Peyer's patch (tissue), 4 donors: ENCODE measurements around the gene CBX4.

Source experiments
- CTCF ChIP-seq, 6 experiments: fragments of 450-650 bp in 4 of 6; fragments of 200-600 bp in 2 of 6; sonication (generic) in 1 of 6; IDR thresholded peaks; one replicate each; pipeline ENCODE4 v1.5.1; 2017 to 2019; ENCODE audit warnings: antibody characterized with exemption in 6 of 6, mild to moderate bottlenecking in 3 of 6, moderate library complexity in 1 of 6
- POLR2A ChIP-seq, 2 donors: fragments of 450-650 bp; IDR thresholded peaks; one replicate each; pipeline ENCODE4 v1.5.1; 2017; ENCODE audit warnings: antibody characterized with exemption in 2 of 2, mild to moderate bottlenecking in 2 of 2, moderate library complexity in 2 of 2

- TF ChIP-seq POLR2A (IDR thresholded peaks at IDR 0.05), result no peak
- no peak for TF ChIP-seq CTCF (IDR thresholded peaks at IDR 0.05)
Measured at GRCh38 chr17:79864147-79864546, 24.9 kb upstream of the CBX4 start.
